Right cardiac atrium (tissue), 5 donors: ENCODE results near the gene GPATCH2. TPM values are rescaled to one million over a fixed set of nuclear protein-coding genes. Genes with fewer than 3 reads are reported as not detected.

Experiments used
- ATAC-seq, 2 donors: fragments of 200-7000 bp; cut with Tn5 transposase; one replicate each; pipeline versions ENCODE4 v1.8.0 to v1.9.1; 2020; ENCODE audit warnings: moderate library complexity in 2 of 2, mild to moderate bottlenecking in 1 of 2
- DNase-seq, 3 donors: peaks; one replicate each; pipeline ENCODE4 v3.0.0-alpha.2; 2020
- H3K27ac ChIP-seq: one replicate; pipeline ENCODE4 v1.5.1; 2013; ENCODE audit warnings: mild to moderate bottlenecking, low read length, control low read depth, moderate library complexity
- H3K27me3 ChIP-seq: one replicate; pipeline ENCODE4 v1.6.1; 2013; ENCODE audit not compliant: control insufficient read depth, insufficient read depth
- H3K4me1 ChIP-seq: one replicate; pipeline ENCODE4 v1.6.1; 2013; ENCODE audit warnings: low read length; ENCODE audit not compliant: control insufficient read depth, insufficient read depth
- H3K4me3 ChIP-seq: one replicate; pipeline ENCODE4 v1.5.1; 2013; ENCODE audit warnings: low read length, control low read depth
- H3K9me3 ChIP-seq: one replicate; pipeline ENCODE4 v1.6.1; 2013; ENCODE audit warnings: low read length; ENCODE audit not compliant: control insufficient read depth
- WGBS: extraction: QIAGEN DNeasy Blood & Tissue Kit; methylation state at CpG from one replicate; pipeline ENCODE4 v1.1.7; 2013; 5-methylcytosine and 5-hydroxymethylcytosine counted together
- intact Hi-C, 4 donors: fragments of 100-400 bp; cut with DNase I; formaldehyde crosslinking; loops; one replicate each; pipeline versions ENCODE4 v1.11.0 to v1.14.0; 2022 to 2023
- long read RNA-seq, 4 donors: library from polyadenylated mRNA; unstranded; transcript quantifications; one replicate each; pipeline ENCODE4 v2.0.0, GENCODE V29; 2020 to 2021
- polyA plus RNA-seq: library from polyadenylated mRNA; stranded (reverse); fragments of 200-250 nt; gene quantifications from one replicate; pipeline ENCODE4 v1.2.3, GENCODE V29; 2013
- total RNA-seq, 4 donors: library from RNA; stranded (reverse); fragmentation: NEBNext Ultra II Directional; extraction: Animal tissue kit (Norgen Biotek cat#: 25700); gene quantifications; one replicate each; pipeline ENCODE4 v1.2.1, GENCODE V29; 2021
- donor health status: healthy with polysubstance abuse.
- donor health status: DM: no; HTN: yes; CAD: no.
- donor health status: DM: no; HTN: no; CAD: no.
- donor health status: DM: no; HTN: yes; CAD: no; lungs with severe emphysema.
- donor health status: DM: yes; HTN: yes; CAD: no.

Gene GPATCH2
- 10 to 100 TPM in 2 of 4 donors, 1 to 10 TPM in 2; 9.0 to 11.6 (median 9.9) TPM for total RNA-seq
- polyA plus RNA-seq = 3.9 TPM
- long read RNA-seq, donor 1, full-length matches to known transcripts = 2 of 8 reads
- long read RNA-seq, donor 1, partial matches to known transcripts = 6 of 8 reads
- long read RNA-seq, donor 1, other reads (novel, unspliced or antisense) = 0 of 8 reads
- long read RNA-seq, donor 2, full-length matches to known transcripts = 3 of 7 reads
- long read RNA-seq, donor 2, partial matches to known transcripts = 2 of 7 reads
- long read RNA-seq, donor 2, other reads (novel, unspliced or antisense) = 2 of 7 reads
- long read RNA-seq, donor 3, partial matches to known transcripts = 4 of 11 reads
- long read RNA-seq, donor 3, other reads (novel, unspliced or antisense) = 5 of 11 reads
- long read RNA-seq, donor 4, full-length matches to known transcripts = 6 of 6 reads
- long read RNA-seq, donor 4, partial matches to known transcripts = 0 of 6 reads
- long read RNA-seq, donor 4, other reads (novel, unspliced or antisense) = 0 of 6 reads

DNA sequence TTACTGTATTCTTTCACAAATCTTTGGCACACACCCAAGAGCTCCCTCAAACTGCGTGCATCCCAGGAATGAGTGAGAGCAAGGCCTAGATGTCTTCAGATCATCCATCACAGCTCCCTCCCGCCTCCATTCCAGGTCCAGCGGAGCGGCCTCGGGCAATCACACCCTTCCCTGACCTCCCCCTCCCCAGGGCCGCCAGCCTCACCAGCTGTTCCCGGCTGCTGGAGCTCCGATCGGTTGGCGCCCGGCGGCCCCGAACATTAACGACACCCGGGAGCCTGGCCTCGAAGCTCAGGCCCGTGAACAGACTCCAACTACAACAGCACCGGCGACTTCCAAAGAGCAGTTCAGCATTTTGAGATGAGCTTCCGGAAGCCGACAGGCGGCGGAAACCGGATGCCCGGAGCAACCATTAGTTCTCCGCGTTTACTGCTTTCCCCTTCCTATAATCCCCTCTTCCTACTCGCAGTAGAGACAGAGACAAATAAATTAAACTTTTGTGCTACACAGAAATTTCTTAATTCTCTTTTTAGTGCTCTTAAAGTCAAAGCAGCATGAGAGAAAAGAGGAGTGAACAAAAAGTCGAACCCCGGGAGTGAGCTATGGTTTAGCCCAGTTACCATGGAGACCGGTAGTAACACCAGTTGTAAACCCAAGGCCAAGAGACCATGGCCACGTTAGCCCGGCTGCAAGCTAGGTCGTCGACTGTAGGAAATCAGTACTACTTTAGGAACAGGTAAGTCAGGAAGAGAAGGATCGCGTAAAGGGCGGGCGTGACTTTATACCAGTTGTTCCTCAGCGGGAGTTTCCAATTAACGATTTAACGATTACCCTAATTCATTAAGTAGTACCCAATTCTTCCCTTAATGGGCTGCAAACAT lies at the start of gene GPATCH2, which contains the start of gene SPATA17:
GPATCH2 (minus strand) TSS at position 380 of the 881 bp plus-strand sequence; CDS start at position 261, 119 bp downstream.
SPATA17 (plus strand) TSS at position 634 of the 881 bp plus-strand sequence; CDS start at position 669, 35 bp downstream.
- WGBS = under 1% methylated on average over 42 of the region's 42 CpGs
- Histone ChIP-seq H3K4me1 (no peaks in the 10 kb centered on the region), H3K27me3 (no peaks in the 10 kb centered on the region), H3K27ac (peak within 1 kb of the TSS; percentile 85), H3K9me3 (no peaks in the 10 kb centered on the region), H3K4me3 (peak within 1 kb of the TSS; percentile 84)
- DNase-seq (peak; percentile 84 to 90 (median 89)), ATAC-seq (peak; percentile 97 to 98)
- intact Hi-C loops = no loop called here

DNA sequence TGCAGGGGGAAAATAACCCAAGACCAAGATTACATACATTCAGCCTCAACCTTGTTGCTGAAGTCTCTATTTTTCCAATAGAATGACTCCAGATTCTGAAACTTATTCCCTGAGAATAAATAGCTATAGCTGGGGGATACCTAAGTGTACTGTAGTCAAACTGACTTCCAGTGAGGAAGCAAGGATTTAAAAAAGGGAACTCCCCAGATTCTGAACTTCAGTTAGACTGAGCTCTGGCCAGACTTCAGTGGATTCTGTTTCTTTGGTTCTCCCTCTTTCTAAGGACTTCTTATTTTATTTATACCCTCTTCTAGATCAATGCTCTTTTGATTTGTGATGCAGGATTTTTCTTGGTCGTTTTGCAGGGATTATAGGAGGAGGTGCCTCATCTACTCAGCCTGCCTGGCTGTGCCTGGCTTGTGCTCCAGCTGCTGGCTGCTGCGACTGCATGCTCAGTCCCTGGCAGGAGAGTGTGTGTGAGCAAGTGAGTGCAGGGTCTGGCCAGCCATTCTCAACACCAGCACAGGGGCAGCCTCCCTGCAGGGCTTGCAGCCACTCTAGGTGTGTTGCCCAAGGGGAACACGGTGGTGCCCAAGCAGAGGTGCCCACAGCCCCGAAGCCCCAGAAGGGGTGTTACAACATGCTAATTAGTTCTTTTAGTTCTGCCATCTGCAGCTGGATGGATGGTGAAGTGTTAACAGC lies 43.3 kb upstream of the GPATCH2 start:
- Histone ChIP-seq H3K9me3 (no peaks in the 10 kb centered on the region), H3K27me3 (no peaks in the 10 kb centered on the region), H3K4me3 (no peak overlapping the region), H3K27ac (no peak overlapping the region), H3K4me1 (no peaks in the 10 kb centered on the region)
- DNase-seq (no peak), ATAC-seq (peak in 1 of 2 donors; percentile 29)
- 64% methylated on average over 4 of the region's 4 CpGs for WGBS
- intact Hi-C loops = no loop called here

DNA sequence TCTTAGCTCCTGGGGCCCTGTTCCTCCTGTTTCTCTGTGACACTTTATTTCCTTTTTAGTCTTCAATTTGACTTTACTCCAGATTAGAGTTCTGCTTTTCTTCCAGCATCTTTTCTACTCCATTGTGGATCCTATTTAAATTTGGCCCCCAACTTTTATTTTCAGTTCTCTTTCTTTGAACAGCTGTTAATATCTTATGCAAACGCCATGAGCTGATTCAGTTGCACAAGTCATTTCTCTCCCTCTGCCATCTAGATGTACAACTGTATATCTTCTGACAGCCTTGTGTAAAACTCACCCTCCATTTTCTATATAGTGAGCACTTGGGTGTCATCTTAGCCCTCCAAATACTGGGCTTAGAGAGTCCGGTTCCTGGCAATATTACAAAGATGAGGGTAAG lies 42.5 kb upstream of the GPATCH2 start:
- intact Hi-C loops = no loop called here
- ATAC-seq (peak in 1 of 2 donors; percentile 40), DNase-seq (no peak)
- 65% methylated on average over 2 of the region's 2 CpGs for WGBS
- H3K27me3 ChIP-seq = no peaks in the 10 kb centered on the region
- no peak overlapping the region for H3K27ac ChIP-seq
- H3K4me1 ChIP-seq = no peaks in the 10 kb centered on the region
- H3K4me3 ChIP-seq = no peak overlapping the region
- no peaks in the 10 kb centered on the region for H3K9me3 ChIP-seq

DNA sequence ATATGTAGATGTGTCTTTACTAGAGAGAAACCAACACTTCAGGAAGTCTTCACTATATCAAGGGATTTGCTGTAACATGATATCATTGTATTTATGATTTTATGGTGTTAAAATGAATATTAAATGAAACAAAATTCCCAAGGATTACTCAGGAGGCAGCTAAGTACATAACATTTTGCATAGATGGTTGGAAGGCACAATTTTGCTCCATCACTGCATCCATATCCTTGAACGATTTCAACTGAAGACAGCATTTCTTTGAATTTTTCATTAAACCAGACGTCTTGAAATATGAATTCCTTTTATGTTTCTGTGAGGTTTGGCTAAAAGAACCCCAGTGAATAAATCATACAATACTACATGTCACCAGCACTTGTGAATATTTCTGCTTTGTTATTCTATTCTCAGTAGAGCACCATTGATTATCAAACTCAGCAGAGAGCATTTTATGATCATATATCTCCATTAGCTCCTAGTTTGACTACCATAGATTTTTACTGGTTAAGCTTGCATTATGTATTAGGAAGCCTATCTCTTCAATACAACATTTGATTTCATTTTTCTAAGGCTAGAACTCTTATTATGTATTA lies 37.6 kb upstream of the GPATCH2 start:
- Histone ChIP-seq H3K4me3 (no peak overlapping the region), H3K9me3 (no peaks in the 10 kb centered on the region), H3K4me1 (no peaks in the 10 kb centered on the region), H3K27me3 (no peaks in the 10 kb centered on the region), H3K27ac (no peak overlapping the region)
- intact Hi-C loops = no loop called here
- ATAC-seq (no peak), DNase-seq (no peak)
- WGBS = 74% methylated on average over 2 of the region's 2 CpGs

DNA sequence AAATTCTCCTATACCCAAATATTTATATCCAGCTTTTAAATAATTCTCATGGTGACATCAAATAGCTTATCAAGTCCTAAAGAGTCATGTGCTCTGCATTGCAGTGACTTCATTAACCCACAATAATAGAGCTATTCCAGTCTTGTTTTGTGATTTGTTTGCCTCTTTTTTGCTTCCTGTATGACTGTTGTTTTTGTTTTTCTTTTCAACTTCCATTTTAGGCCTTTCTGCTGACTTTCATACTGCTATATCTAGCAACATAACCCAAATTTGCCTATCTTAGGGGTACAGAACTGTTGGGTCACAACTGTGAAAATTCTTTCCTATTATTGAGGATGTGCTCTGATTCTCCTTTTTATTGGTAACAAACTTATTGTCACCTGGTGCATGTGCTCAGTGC lies 30.5 kb upstream of the GPATCH2 start:
- ATAC-seq = no peak
- Histone ChIP-seq H3K27me3 (no peaks in the 10 kb centered on the region), H3K27ac (no peak overlapping the region), H3K4me1 (peaks cover 2% of the 10 kb centered on the region), H3K4me3 (no peak overlapping the region), H3K9me3 (no peaks in the 10 kb centered on the region)
- intact Hi-C loops = no loop called here
- no peak for DNase-seq

DNA sequence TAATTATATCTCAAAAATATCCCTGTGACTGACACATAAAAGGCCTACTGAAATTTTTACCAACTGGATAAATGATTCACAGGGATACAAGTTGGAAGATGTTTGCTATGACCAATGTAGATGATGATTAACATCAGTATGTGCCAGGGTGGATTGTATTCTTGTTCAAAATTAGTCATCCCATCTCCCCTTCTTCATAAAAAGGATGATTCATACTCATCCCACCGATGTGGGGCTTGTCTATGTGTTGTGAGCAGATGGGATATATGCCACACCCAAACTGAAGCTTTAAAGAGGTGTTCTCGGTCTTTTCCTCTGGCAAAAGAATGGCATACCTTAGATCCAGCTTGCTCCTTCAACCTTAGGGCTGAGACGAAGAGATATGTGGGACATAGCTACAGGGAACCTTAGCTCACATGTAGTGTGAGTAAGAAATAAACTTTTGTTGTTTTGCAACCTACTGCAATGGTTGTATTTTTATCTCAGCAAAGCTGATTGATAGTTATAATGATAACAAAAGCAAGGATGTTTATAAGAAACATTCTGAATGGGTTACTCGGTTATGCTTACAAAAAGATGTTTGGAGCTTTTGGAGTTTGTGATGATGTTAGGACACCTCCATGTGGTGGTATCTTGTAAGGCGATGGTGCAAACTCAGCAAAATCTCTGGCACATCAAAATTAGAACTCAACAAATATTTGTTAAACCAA lies 29.6 kb upstream of the GPATCH2 start:
- no peak for DNase-seq
- H3K4me3 ChIP-seq = no peak overlapping the region
- peak in 1 of 2 donors; percentile 29 for ATAC-seq
- H3K27me3 ChIP-seq = no peaks in the 10 kb centered on the region
- H3K4me1 ChIP-seq = peaks cover 2% of the 10 kb centered on the region
- intact Hi-C loops = no loop called here
- no peak overlapping the region for H3K27ac ChIP-seq
- WGBS = 63% methylated on average over 5 of the region's 5 CpGs
- no peaks in the 10 kb centered on the region for H3K9me3 ChIP-seq

DNA sequence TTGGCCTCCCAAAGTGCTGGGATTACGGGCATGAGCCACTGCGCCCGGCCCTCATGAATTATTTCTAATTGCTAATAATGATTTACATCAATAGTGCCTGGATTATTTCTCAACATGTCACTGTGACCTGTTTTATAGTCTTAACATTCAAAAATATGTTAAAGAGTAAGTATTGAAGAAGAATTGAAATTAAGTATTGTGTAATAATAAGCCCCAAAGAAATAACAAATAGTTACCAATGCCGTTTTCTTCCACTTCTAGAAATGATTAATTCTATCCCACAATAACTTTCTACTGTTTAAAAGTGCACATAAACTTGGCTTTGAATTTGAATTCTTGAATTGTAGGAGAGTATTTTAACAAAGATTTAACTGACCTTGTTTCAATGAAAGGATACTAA lies 19.8 kb upstream of the GPATCH2 start:
- WGBS = 95% methylated on average over 4 of the region's 4 CpGs
- intact Hi-C loops = no loop called here
- Histone ChIP-seq H3K9me3 (no peaks in the 10 kb centered on the region), H3K4me3 (no peak overlapping the region), H3K4me1 (no peaks in the 10 kb centered on the region), H3K27me3 (no peaks in the 10 kb centered on the region), H3K27ac (no peak overlapping the region)
- ATAC-seq (no peak), DNase-seq (no peak)

DNA sequence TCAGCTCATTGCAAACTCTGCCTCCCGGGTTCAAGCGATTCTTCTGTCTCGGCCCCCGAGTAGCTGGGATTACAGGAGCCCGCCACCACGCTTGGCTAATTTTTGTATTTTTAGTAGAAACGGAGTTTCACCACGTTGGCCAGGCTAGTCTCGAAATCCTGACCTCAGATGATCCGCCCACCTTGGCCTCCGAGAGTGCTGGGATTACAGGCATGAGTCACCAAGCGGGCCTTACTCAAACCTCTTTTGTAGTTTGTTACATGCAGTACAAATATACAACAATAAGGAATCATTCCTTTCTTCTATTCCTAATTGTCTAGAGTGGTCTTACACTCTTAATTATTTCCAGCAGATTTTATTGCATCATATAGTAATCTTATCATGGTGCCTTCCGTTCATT lies 16.9 kb upstream of the GPATCH2 start:
- H3K4me3 ChIP-seq = no peak overlapping the region
- no peaks in the 10 kb centered on the region for H3K4me1 ChIP-seq
- intact Hi-C loops = no loop called here
- H3K27ac ChIP-seq = no peak overlapping the region
- H3K9me3 ChIP-seq = no peaks in the 10 kb centered on the region
- ATAC-seq (no peak), DNase-seq (no peak)
- WGBS = 88% methylated on average over 13 of the region's 13 CpGs
- H3K27me3 ChIP-seq = no peaks in the 10 kb centered on the region

DNA sequence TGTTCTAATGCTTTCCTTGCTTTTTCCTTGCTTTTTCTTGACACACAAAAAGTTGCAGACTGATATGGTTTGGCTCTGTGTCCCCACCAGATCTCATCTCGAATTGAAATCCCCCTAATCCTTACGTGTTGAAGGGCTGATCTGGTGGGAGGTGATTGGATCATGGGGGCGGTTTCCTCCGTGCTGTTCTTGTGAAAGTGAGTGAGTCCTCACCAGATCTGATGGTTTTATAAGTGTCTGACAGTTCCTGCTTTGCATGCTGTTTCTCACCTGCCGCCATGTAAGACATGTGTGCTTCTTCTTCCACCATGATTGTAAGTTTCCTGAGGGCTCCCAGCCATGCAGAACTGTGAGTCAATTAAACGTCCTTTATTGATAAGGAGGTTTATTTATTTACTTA lies 11.6 kb upstream of the GPATCH2 start:
- Histone ChIP-seq H3K4me1 (no peaks in the 10 kb centered on the region), H3K9me3 (no peaks in the 10 kb centered on the region), H3K4me3 (no peak overlapping the region), H3K27me3 (no peaks in the 10 kb centered on the region), H3K27ac (no peak overlapping the region)
- DNase-seq = no peak
- WGBS = 50% methylated on average over 6 of the region's 6 CpGs
- intact Hi-C loops = no loop called here
- ATAC-seq = no peak

DNA sequence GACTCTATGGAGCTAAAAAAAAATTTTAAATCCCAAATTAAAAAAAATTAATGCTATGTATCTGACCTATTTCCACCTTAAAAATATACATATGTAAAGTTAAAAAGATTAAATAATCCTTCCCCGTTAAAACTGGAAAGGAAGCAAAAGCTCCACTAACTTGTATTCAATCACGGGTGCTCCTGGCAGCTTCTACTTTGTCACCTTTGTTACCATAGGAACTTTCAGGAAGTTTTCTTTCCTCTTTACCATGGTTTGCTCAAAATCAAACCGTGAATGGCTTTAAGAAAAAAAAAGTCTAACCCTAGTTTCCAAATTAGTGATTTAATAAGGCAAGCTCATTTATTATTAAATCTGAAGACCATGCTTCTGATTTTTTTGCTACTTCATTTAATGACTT lies 3.5 kb downstream of the GPATCH2 start:
- intact Hi-C loops = no loop called here
- no peaks in the 10 kb centered on the region for H3K9me3 ChIP-seq
- no peak overlapping the region for H3K27ac ChIP-seq
- no peaks in the 10 kb centered on the region for H3K27me3 ChIP-seq
- ATAC-seq (no peak), DNase-seq (no peak)
- no peaks in the 10 kb centered on the region for H3K4me1 ChIP-seq
- H3K4me3 ChIP-seq = no peak overlapping the region
- 30% methylated on average over 3 of the region's 3 CpGs for WGBS
